HepG2 (cell line): ENCODE results near the gene PDE3A. TPM values are rescaled to one million over a fixed set of nuclear protein-coding genes. Genes with fewer than 3 reads are reported as not detected.

Source experiments
- ATF1 ChIP-seq: IDR thresholded peaks from 2 replicates; pipeline ENCODE4 v1.6.1; 2016; ENCODE audit warnings: mild to moderate bottlenecking, control low read depth
- KLF16 ChIP-seq, 2 experiments: sonication (generic) in 1 of 2; formaldehyde crosslinking in 1 of 2; IDR thresholded peaks; 2 replicates each; pipeline versions ENCODE4 v1.6.1 to v1.8.0; 2016 to 2023; ENCODE audit warnings: missing genetic modification reagents in 2 of 2, missing compliant biosample characterization in 1 of 2
- RNF2 ChIP-seq: fragments of 450-650 bp; conservative IDR thresholded peaks from 2 replicates; pipeline ENCODE4 v1.6.1; 2016; ENCODE audit warnings: low read depth
- ZNF10 ChIP-seq: sonication (generic); formaldehyde crosslinking; IDR thresholded peaks from 2 replicates; pipeline ENCODE4 v1.4.0; 2020; ENCODE audit warnings: mild to moderate bottlenecking, low read depth, missing genetic modification reagents, borderline replicate concordance
- ZNF12 ChIP-seq: sonication (generic); formaldehyde crosslinking; IDR thresholded peaks from 2 replicates; pipeline ENCODE4 v1.5.0; 2020; ENCODE audit warnings: missing genetic modification reagents
- ZNF256 ChIP-seq: sonication (generic); formaldehyde crosslinking; conservative IDR thresholded peaks from 2 replicates; pipeline ENCODE4 v1.4.0; 2020; ENCODE audit warnings: missing genetic modification reagents
- ZNF282 ChIP-seq: fragments of 450-650 bp; IDR thresholded peaks from 2 replicates; pipeline ENCODE4 v1.6.1; 2018; ENCODE audit not compliant: partially characterized antibody
- ZNF772 ChIP-seq: sonication (generic); formaldehyde crosslinking; IDR thresholded peaks from 2 replicates; pipeline ENCODE4 v1.5.0; 2020; ENCODE audit warnings: mild to moderate bottlenecking, missing genetic modification reagents
- ZSCAN12 ChIP-seq: sonication (generic); formaldehyde crosslinking; IDR thresholded peaks from 2 replicates; pipeline ENCODE4 v1.9.0; 2021; ENCODE audit warnings: mild to moderate bottlenecking, missing genetic modification reagents
- polyA plus RNA-seq, 8 experiments: library from polyadenylated mRNA; depleted of rRNA in 3 of 8; stranded (reverse) in 7 of 8; unstranded in 1 of 8; fragments of >200 nt; fragmentation: Illumina TruSeq in 4 of 8; extraction: Trizol in 4 of 8; gene quantifications; 2 replicates each; pipeline versions ENCODE4 v1.2.1 to v1.2.3, GENCODE V29; 2011 to 2016; ENCODE audit warnings: low read depth in 4 of 8, missing spikeins in 1 of 8, mixed read lengths in 1 of 8; ENCODE audit not compliant: insufficient read depth in 1 of 8
- total RNA-seq, 5 experiments: library from RNA; depleted of rRNA; stranded (reverse); fragments of >200 nt; fragmentation: Illumina TruSeq; extraction: Trizol; gene quantifications; 2 replicates each; pipeline ENCODE4 v1.2.3, GENCODE V29; 2016; ENCODE audit warnings: low read depth in 1 of 5
- TF ChIP-seq, protein P1 (sequence below): sonication (generic); formaldehyde crosslinking; IDR thresholded peaks from 2 replicates; pipeline ENCODE4 v1.8.1; 2022; ENCODE audit warnings: low read depth, mild to moderate bottlenecking, missing genetic modification reagents
- TF ChIP-seq, protein P2 (sequence below): IDR thresholded peaks from 2 replicates; pipeline ENCODE4 v1.6.1; 2016
- TF ChIP-seq, protein P3 (sequence below): sonication (generic); formaldehyde crosslinking; IDR thresholded peaks from 2 replicates; pipeline ENCODE4 v1.5.0; 2020; ENCODE audit warnings: missing genetic modification reagents
- TF ChIP-seq, protein P4 (sequence below): sonication (generic); formaldehyde crosslinking; IDR thresholded peaks from 2 replicates; pipeline ENCODE4 v1.9.0; 2021; ENCODE audit warnings: missing genetic modification reagents, borderline replicate concordance
- TF ChIP-seq, protein P5 (sequence below): sonication (generic); formaldehyde crosslinking; IDR thresholded peaks from 2 replicates; pipeline ENCODE4 v1.4.0; 2020; ENCODE audit warnings: missing genetic modification reagents
- TF ChIP-seq, protein P6 (sequence below): sonication (generic); formaldehyde crosslinking; IDR thresholded peaks from 2 replicates; pipeline ENCODE4 v1.4.0; 2020; ENCODE audit warnings: missing genetic modification reagents

PDE3A gene
- total and polyA plus RNA-seq, 2 of the 13 experiments (the other 11 are each of a cell fraction or from before 2014, with no cell fraction given) = 0.77 to 1.5 TPM

DNA sequence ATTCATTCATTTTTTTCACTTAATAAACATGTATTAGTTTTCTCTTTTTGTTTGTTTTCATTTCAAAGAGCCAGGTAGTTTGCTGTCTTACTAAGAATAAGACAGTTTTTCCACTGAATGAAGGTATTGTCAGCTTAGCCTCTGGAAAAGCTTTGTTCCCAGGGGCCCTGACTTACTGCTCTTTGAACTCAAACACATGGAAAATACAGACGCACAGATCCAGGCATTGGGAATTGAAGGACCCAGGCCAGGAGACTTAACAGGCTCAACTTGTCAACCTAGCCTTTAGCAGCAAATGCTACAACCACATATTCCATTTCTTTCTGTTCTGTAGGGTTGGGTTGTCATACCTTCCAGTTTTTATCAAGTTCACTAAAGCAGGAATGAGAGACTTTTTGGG, 288.3 kb downstream of the PDE3A start (continued):
- TF ChIP-seq, protein P1, sequence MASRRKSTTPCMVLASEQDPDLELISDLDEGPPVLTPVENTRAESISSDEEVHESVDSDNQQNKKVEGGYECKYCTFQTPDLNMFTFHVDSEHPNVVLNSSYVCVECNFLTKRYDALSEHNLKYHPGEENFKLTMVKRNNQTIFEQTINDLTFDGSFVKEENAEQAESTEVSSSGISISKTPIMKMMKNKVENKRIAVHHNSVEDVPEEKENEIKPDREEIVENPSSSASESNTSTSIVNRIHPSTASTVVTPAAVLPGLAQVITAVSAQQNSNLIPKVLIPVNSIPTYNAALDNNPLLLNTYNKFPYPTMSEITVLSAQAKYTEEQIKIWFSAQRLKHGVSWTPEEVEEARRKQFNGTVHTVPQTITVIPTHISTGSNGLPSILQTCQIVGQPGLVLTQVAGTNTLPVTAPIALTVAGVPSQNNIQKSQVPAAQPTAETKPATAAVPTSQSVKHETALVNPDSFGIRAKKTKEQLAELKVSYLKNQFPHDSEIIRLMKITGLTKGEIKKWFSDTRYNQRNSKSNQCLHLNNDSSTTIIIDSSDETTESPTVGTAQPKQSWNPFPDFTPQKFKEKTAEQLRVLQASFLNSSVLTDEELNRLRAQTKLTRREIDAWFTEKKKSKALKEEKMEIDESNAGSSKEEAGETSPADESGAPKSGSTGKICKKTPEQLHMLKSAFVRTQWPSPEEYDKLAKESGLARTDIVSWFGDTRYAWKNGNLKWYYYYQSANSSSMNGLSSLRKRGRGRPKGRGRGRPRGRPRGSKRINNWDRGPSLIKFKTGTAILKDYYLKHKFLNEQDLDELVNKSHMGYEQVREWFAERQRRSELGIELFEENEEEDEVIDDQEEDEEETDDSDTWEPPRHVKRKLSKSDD = no peak
- no peak for TF ChIP-seq ATF1 (CRISPR knock-in tag)
- no peak for TF ChIP-seq RNF2
- TF ChIP-seq, protein P2, sequence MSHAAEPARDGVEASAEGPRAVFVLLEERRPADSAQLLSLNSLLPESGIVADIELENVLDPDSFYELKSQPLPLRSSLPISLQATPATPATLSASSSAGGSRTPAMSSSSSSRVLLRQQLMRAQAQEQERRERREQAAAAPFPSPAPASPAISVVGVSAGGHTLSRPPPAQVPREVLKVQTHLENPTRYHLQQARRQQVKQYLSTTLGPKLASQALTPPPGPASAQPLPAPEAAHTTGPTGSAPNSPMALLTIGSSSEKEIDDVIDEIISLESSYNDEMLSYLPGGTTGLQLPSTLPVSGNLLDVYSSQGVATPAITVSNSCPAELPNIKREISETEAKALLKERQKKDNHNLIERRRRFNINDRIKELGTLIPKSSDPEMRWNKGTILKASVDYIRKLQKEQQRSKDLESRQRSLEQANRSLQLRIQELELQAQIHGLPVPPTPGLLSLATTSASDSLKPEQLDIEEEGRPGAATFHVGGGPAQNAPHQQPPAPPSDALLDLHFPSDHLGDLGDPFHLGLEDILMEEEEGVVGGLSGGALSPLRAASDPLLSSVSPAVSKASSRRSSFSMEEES = no peak
- TF ChIP-seq, protein P3, sequence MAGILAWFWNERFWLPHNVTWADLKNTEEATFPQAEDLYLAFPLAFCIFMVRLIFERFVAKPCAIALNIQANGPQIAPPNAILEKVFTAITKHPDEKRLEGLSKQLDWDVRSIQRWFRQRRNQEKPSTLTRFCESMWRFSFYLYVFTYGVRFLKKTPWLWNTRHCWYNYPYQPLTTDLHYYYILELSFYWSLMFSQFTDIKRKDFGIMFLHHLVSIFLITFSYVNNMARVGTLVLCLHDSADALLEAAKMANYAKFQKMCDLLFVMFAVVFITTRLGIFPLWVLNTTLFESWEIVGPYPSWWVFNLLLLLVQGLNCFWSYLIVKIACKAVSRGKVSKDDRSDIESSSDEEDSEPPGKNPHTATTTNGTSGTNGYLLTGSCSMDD (CRISPR knock-in tag) = no peak
- no peak for TF ChIP-seq ZNF256 (CRISPR knock-in tag)
- no peak for TF ChIP-seq ZNF282
- TF ChIP-seq ZNF10 (CRISPR knock-in tag) = no peak
- TF ChIP-seq, protein P4, sequence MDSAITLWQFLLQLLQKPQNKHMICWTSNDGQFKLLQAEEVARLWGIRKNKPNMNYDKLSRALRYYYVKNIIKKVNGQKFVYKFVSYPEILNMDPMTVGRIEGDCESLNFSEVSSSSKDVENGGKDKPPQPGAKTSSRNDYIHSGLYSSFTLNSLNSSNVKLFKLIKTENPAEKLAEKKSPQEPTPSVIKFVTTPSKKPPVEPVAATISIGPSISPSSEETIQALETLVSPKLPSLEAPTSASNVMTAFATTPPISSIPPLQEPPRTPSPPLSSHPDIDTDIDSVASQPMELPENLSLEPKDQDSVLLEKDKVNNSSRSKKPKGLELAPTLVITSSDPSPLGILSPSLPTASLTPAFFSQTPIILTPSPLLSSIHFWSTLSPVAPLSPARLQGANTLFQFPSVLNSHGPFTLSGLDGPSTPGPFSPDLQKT = no peak
- TF ChIP-seq, protein P5, sequence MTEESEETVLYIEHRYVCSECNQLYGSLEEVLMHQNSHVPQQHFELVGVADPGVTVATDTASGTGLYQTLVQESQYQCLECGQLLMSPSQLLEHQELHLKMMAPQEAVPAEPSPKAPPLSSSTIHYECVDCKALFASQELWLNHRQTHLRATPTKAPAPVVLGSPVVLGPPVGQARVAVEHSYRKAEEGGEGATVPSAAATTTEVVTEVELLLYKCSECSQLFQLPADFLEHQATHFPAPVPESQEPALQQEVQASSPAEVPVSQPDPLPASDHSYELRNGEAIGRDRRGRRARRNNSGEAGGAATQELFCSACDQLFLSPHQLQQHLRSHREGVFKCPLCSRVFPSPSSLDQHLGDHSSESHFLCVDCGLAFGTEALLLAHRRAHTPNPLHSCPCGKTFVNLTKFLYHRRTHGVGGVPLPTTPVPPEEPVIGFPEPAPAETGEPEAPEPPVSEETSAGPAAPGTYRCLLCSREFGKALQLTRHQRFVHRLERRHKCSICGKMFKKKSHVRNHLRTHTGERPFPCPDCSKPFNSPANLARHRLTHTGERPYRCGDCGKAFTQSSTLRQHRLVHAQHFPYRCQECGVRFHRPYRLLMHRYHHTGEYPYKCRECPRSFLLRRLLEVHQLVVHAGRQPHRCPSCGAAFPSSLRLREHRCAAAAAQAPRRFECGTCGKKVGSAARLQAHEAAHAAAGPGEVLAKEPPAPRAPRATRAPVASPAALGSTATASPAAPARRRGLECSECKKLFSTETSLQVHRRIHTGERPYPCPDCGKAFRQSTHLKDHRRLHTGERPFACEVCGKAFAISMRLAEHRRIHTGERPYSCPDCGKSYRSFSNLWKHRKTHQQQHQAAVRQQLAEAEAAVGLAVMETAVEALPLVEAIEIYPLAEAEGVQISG (CRISPR knock-in tag) = 0 out of 2 replicates have a peak, but pooled peaks have one; percentile 36
- TF ChIP-seq ZNF772 (CRISPR knock-in tag) = no peak
- TF ChIP-seq, protein P6, sequence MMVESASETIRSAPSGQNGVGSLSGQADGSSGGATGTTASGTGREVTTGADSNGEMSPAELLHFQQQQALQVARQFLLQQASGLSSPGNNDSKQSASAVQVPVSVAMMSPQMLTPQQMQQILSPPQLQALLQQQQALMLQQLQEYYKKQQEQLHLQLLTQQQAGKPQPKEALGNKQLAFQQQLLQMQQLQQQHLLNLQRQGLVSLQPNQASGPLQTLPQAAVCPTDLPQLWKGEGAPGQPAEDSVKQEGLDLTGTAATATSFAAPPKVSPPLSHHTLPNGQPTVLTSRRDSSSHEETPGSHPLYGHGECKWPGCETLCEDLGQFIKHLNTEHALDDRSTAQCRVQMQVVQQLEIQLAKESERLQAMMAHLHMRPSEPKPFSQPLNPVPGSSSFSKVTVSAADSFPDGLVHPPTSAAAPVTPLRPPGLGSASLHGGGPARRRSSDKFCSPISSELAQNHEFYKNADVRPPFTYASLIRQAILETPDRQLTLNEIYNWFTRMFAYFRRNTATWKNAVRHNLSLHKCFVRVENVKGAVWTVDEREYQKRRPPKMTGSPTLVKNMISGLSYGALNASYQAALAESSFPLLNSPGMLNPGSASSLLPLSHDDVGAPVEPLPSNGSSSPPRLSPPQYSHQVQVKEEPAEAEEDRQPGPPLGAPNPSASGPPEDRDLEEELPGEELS (CRISPR knock-in tag) = peak; percentile 88
- no peak for TF ChIP-seq KLF16 (CRISPR knock-in tag; IDR thresholded peaks at IDR 0.05)
- TF ChIP-seq ZNF12 (CRISPR knock-in tag) = peak; percentile 43; the same call in 1 of the 2 replicates
- TF ChIP-seq ZSCAN12 = no peak
